Kidney (tissue), 22 donors: ENCODE results near the gene ZNF700. TPM values are rescaled to one million over a fixed set of nuclear protein-coding genes. Genes with fewer than 3 reads are reported as not detected.
A peak's percentile ranks its signal among the peaks of the same experiment; 100 is the strongest.
"Not testable (repeated sequence)": the region's sequence is repeated elsewhere in the genome, so short reads cannot be mapped to it uniquely, and the experiment has no call there.

Source experiments
- DNase-seq, 5 donors: peaks; one replicate each; pipeline ENCODE4 v3.0.0-alpha.2; 2013 to 2020
- FAIRE-seq: peaks from 2 replicates; lab custom pipeline; 2012; peaks lifted over from hg19 to GRCh38; lab: Jason Lieb, UNC
- H3K27ac ChIP-seq, 2 donors: one replicate each; pipeline ENCODE4 v1.7.0; 2013; ENCODE audit warnings: low read depth in 2 of 2, low read length in 2 of 2, inconsistent platforms in 1 of 2
- H3K27me3 ChIP-seq: one replicate; pipeline ENCODE4 v1.7.1; 2013; ENCODE audit warnings: low read length, inconsistent platforms; ENCODE audit not compliant: control insufficient read depth, insufficient read depth
- H3K36me3 ChIP-seq, 3 donors: one replicate each; pipeline versions ENCODE4 v1.7.0 to v1.7.1; 2013; ENCODE audit warnings: low read length in 3 of 3, control low read depth in 1 of 3, inconsistent platforms in 1 of 3; ENCODE audit not compliant: insufficient read depth in 3 of 3, control insufficient read depth in 2 of 3
- H3K4me1 ChIP-seq, 3 donors: one replicate each; pipeline versions ENCODE4 v1.7.0 to v1.7.1; 2013; ENCODE audit warnings: low read length in 3 of 3, inconsistent platforms in 1 of 3, low read depth in 1 of 3; ENCODE audit not compliant: control insufficient read depth in 2 of 3, insufficient read depth in 2 of 3
- H3K4me3 ChIP-seq, 3 donors: one replicate each; pipeline versions ENCODE4 v1.7.0 to v1.8.1; 2013; ENCODE audit warnings: low read length in 3 of 3, control low read depth in 1 of 3, inconsistent platforms in 1 of 3
- H3K9ac ChIP-seq, 3 donors: one replicate each; pipeline versions ENCODE4 v1.7.0 to v1.7.1; 2013; ENCODE audit warnings: low read length in 3 of 3, control low read depth in 1 of 3, inconsistent platforms in 1 of 3
- H3K9me3 ChIP-seq, 3 donors: one replicate each; pipeline versions ENCODE4 v1.7.0 to v1.7.1; 2013; ENCODE audit warnings: low read length in 3 of 3, control low read depth in 1 of 3, inconsistent platforms in 1 of 3; ENCODE audit not compliant: control insufficient read depth in 2 of 3, insufficient read depth in 1 of 3
- CTCF ChIP-seq: IDR thresholded peaks from 3 replicates; pipeline ENCODE4 v1.5.1; 2012; ENCODE audit warnings: mild to moderate bottlenecking, moderate library complexity, borderline replicate concordance; ENCODE audit not compliant: insufficient read depth; ENCODE audit errors: extremely low read depth
- intact Hi-C: fragments of 100-400 bp; cut with DNase I; formaldehyde crosslinking; loops from one replicate; pipeline ENCODE4 v1.11.1; 2022
- long read RNA-seq, 10 donors: library from polyadenylated mRNA in 1 of 10; unstranded in 1 of 10; transcript quantifications; one replicate each; pipeline ENCODE4 v2.0.0 and lab custom pipeline, GENCODE V29; 2021 to 2026
- polyA plus RNA-seq: library from polyadenylated mRNA; stranded (reverse); fragments of 350-450 nt; fragmentation: Illumina TruSeq; extraction: RNeasy Lipid Tissue Mini Kit (QIAGEN cat#74804); gene quantifications from one replicate; pipeline ENCODE4 v1.2.3, GENCODE V29; 2014; ENCODE audit warnings: low read depth, low replicate concordance; ENCODE audit not compliant: insufficient read depth
- total RNA-seq: library from RNA; stranded (reverse); fragmentation: NEBNext Ultra II Directional; extraction: Animal tissue kit (Norgen Biotek cat#: 25700); gene quantifications from one replicate; pipeline ENCODE4 v1.2.1, GENCODE V29; 2021
- donor health status: control.
- donor health status: control.
- donor health status: control.
- donor health status: control.
- donor health status: control.
- donor health status: DM: yes; HTN: yes; CAD: no.
- donor health status: Normal renal cell carcinoma (clear cell type).

Gene ZNF700
- 20.9 TPM for total RNA-seq
- 7.2 TPM for polyA plus RNA-seq
- long read RNA-seq, donor 1, partial matches to known transcripts: 0 of 1 reads
- long read RNA-seq, donor 1, other reads (novel, unspliced or antisense): 0 of 1 reads
- long read RNA-seq, donor 2, partial matches to known transcripts: 0 of 2 reads
- long read RNA-seq, donor 2, other reads (novel, unspliced or antisense): 0 of 2 reads
- long read RNA-seq, donor 3: 0 reads
- long read RNA-seq, donor 4: 0 reads
- long read RNA-seq, donor 5: 0 reads
- long read RNA-seq, donor 6: 0 reads
- long read RNA-seq, donor 7, partial matches to known transcripts: 0 of 8 reads
- long read RNA-seq, donor 7, other reads (novel, unspliced or antisense): 2 of 8 reads
- long read RNA-seq, donor 8: 0 reads
- long read RNA-seq, donor 9: 0 reads
- long read RNA-seq, donor 10, partial matches to known transcripts: 0 of 2 reads
- long read RNA-seq, donor 10, other reads (novel, unspliced or antisense): 0 of 2 reads

GRCh38 chr19:11924886-11925650 is at the start of gene ZNF700:
Gene ZNF700 (plus strand): TSS chr19:11925107. CDS start chr19:11925211, 104 bp downstream.
- H3K27ac ChIP-seq: peak within 1 kb of the TSS; percentile 97
- no peaks in the 10 kb centered on the region for H3K27me3 ChIP-seq
- no peaks in the 10 kb centered on the region for H3K9me3 ChIP-seq
- no peaks in the 10 kb centered on the region for H3K36me3 ChIP-seq
- DNase-seq (peak; percentile 96 to 98 (median 97)), FAIRE-seq (no peak)
- H3K4me1 ChIP-seq: peaks cover 0 to 14% (median 0%) of the 10 kb centered on the region in 3 donors
- TF ChIP-seq CTCF: no peak
- H3K4me3 ChIP-seq: peak within 1 kb of the TSS; percentile 85 to 92 (median 92)
- intact Hi-C loops: no loop called here
- peak within 1 kb of the TSS; percentile 73 to 85 (median 83) for H3K9ac ChIP-seq

GRCh38 chr19:11879687-11880266 is 45.1 kb upstream of the ZNF700 start:
- H3K4me3 ChIP-seq, H3K27me3 ChIP-seq, intact Hi-C loops, H3K36me3 ChIP-seq, H3K9ac ChIP-seq, H3K27ac ChIP-seq, FAIRE-seq, H3K9me3 ChIP-seq, H3K4me1 ChIP-seq: not testable (repeated sequence)
- peak in 1 of 5 donors; percentile 6 for DNase-seq
- peak; percentile 13 for TF ChIP-seq CTCF

- no peak for TF ChIP-seq CTCF
- FAIRE-seq: no peak
- no peak overlapping the region for H3K27ac ChIP-seq
- DNase-seq: no peak
- no peaks in the 10 kb centered on the region for H3K36me3 ChIP-seq
- H3K9me3 ChIP-seq: no peaks in the 10 kb centered on the region
- no peaks in the 10 kb centered on the region for H3K4me1 ChIP-seq
- H3K27me3 ChIP-seq: no peaks in the 10 kb centered on the region
- no peak overlapping the region for H3K9ac ChIP-seq
- no peak overlapping the region for H3K4me3 ChIP-seq
- intact Hi-C loops: no loop called here
These were observed 44.3 kb upstream of the ZNF700 start for GRCh38 chr19:11880598-11880997.
